HT1080 (cell line): Measurements from ENCODE around the gene FBXL17. TPM values are rescaled to one million over a fixed set of nuclear protein-coding genes. Genes with fewer than 3 reads are reported as not detected.

Source experiments
- DNase-seq: peaks from one replicate; pipeline ENCODE4 v3.0.0-alpha.2; 2015; ENCODE audit warnings: low read depth
- total RNA-seq: library from RNA; depleted of rRNA; stranded (reverse); fragments of >200 nt; shearing (Covaris generic); gene quantifications from 2 replicates; pipeline ENCODE4 v1.2.3, GENCODE V29; 2014

Gene FBXL17
- total RNA-seq, 1 experiment from 2014 or later = 6.6 TPM

GRCh38 chr5:108375768-108376167, 6.1 kb downstream of the FBXL17 start:
- no peak for DNase-seq

- no peak for DNase-seq
These were observed 8.5 kb downstream of the FBXL17 start for GRCh38 chr5:108373426-108373825.

- no peak for DNase-seq
These were observed 9.5 kb downstream of the FBXL17 start for GRCh38 chr5:108372369-108372768.

- no peak for DNase-seq
These were observed 10.6 kb downstream of the FBXL17 start for GRCh38 chr5:108371263-108371662.

- DNase-seq = no peak
These were observed 12.7 kb downstream of the FBXL17 start for GRCh38 chr5:108369167-108369566.

- DNase-seq = no peak
These were observed 14.1 kb downstream of the FBXL17 start for GRCh38 chr5:108367679-108368334.

GRCh38 chr5:108366500-108366899, 15.4 kb downstream of the FBXL17 start:
- no peak for DNase-seq

- no peak for DNase-seq
These were observed 20.1 kb downstream of the FBXL17 start for GRCh38 chr5:108361771-108362170.

- DNase-seq = no peak
These were observed 20.7 kb downstream of the FBXL17 start for GRCh38 chr5:108361239-108361638.

- no peak for DNase-seq
These were observed 21.6 kb downstream of the FBXL17 start for GRCh38 chr5:108360280-108360679.

GRCh38 chr5:108356286-108356685, 25.6 kb downstream of the FBXL17 start:
- DNase-seq = no peak

- no peak for DNase-seq
These were observed 28.8 kb downstream of the FBXL17 start for GRCh38 chr5:108353087-108353486.

- peak; percentile 41 for DNase-seq
These were observed 36.2 kb downstream of the FBXL17 start for GRCh38 chr5:108345541-108346171.

GRCh38 chr5:108344103-108344822, 37.6 kb downstream of the FBXL17 start:
- no peak for DNase-seq

GRCh38 chr5:108341866-108342265, 40.0 kb downstream of the FBXL17 start:
- no peak for DNase-seq

GRCh38 chr5:108340131-108340530, 41.8 kb downstream of the FBXL17 start:
- DNase-seq = no peak

GRCh38 chr5:108339220-108339619, 42.7 kb downstream of the FBXL17 start:
- DNase-seq = no peak

GRCh38 chr5:108334225-108334624, 47.7 kb downstream of the FBXL17 start:
- DNase-seq = no peak

- no peak for DNase-seq
These were observed 54.9 kb downstream of the FBXL17 start for GRCh38 chr5:108326982-108327381.

GRCh38 chr5:108324886-108325285, 57.0 kb downstream of the FBXL17 start:
- no peak for DNase-seq

- DNase-seq = no peak
These were observed 60.6 kb downstream of the FBXL17 start for GRCh38 chr5:108321341-108321740.

- DNase-seq = no peak
These were observed 61.7 kb downstream of the FBXL17 start for GRCh38 chr5:108320231-108320630.

- DNase-seq = peak; percentile 18
These were observed 66.1 kb downstream of the FBXL17 start for GRCh38 chr5:108315829-108316228.
